ENCODE measurements around the gene ATP5F1B.

DNA sequence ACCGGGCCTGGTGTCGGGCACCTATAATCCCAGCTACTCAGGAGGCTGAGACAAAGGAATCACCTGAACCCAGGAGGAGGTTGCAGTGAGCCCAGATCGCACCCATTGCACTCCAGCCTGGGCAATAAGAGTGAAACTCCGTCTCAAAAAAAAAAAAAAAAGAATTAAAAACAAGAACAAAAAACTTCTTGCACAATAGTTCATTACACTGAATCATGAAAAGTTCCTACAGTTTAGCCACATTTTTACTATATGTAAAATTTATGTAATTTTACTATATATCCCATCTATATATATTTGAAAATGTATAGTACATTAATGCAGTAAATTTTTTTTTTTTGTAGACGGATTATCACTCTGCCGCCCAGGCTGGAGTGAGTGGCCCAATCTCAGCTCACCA lies 4.6 kb downstream of the ATP5F1B start:
- TF ChIP-seq POLR2AphosphoS5 (IDR thresholded peaks at IDR 0.05) = no peak
- TF ChIP-seq CTCF (IDR thresholded peaks at IDR 0.05; ENCODE audit: poor library complexity, severe bottlenecking) = no peak
- no peak for TF ChIP-seq REST (IDR thresholded peaks at IDR 0.05; ENCODE audit: borderline replicate concordance)
- no peak for TF ChIP-seq RAD21 (conservative IDR thresholded peaks at IDR 0.05)
- no peak for TF ChIP-seq EZH2 (IDR thresholded peaks at IDR 0.05; ENCODE audit: borderline replicate concordance, insufficient read depth, low read length, poor library complexity, severe bottlenecking)
- no peak for TF ChIP-seq EP300 (conservative IDR thresholded peaks at IDR 0.05; ENCODE audit: poor library complexity, severe bottlenecking)
- TF ChIP-seq TAF1 (IDR thresholded peaks at IDR 0.05; ENCODE audit: low read depth) = no peak
- no peak for TF ChIP-seq MXI1 (conservative IDR thresholded peaks at IDR 0.05; ENCODE audit: poor library complexity, severe bottlenecking)
- TF ChIP-seq SMC3 (conservative IDR thresholded peaks at IDR 0.05; ENCODE audit: poor library complexity) = no peak
